Fibroblast of villous mesenchyme (primary cell): Measurements from ENCODE around the gene MARF1. TPM values are rescaled to one million over a fixed set of nuclear protein-coding genes. Genes with fewer than 3 reads are reported as not detected.
A peak's percentile ranks its signal among the peaks of the same experiment; 100 is the strongest.

ENCODE experiments used
- DNase-seq: peaks from one replicate; pipeline ENCODE4 v3.0.0-alpha.2; 2010; ENCODE audit warnings: low read depth
- H3K4me3 ChIP-seq: 2 replicates; pipeline ENCODE4 v1.5.1; 2011; ENCODE audit warnings: low read depth, mild to moderate bottlenecking, low read length
- total RNA-seq: library from RNA; depleted of rRNA; stranded (reverse); fragments of >200 nt; gene quantifications from 2 replicates; pipeline ENCODE4 v1.2.3, GENCODE V29; 2012
- TF ChIP-seq, protein P1 (sequence below): IDR thresholded peaks from 2 replicates; pipeline ENCODE4 v1.5.1; 2012; ENCODE audit warnings: low read depth, mild to moderate bottlenecking, low read length; ENCODE audit not compliant: insufficient read depth

The MARF1 gene
- total RNA-seq, 1 donor: 14.7 TPM

DNA sequence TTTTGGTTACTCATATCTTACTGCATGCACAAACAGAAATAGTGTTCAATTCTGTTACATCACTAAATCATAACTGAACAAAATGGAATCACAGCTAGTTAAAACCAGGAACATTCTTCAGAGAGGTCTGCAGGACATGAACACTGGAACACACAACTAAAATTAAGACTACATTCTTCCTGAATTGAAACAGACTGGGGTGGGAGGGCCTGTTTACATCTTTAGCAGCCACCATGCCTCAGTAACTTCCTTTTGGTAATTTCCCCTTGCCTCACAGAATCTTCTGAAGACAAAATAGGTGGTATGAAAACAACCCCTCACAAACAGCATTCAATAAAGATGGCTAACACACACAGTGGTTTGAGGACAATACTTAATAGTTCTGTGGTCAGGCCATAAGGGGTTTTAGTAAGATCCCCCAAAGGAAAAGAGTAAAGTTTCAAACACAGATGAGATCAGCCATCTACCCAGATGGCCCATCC lies 6.5 kb downstream of the MARF1 start:
- H3K4me3 ChIP-seq: no peak overlapping the region
- peak; percentile 70 for DNase-seq
- TF ChIP-seq, protein P1, sequence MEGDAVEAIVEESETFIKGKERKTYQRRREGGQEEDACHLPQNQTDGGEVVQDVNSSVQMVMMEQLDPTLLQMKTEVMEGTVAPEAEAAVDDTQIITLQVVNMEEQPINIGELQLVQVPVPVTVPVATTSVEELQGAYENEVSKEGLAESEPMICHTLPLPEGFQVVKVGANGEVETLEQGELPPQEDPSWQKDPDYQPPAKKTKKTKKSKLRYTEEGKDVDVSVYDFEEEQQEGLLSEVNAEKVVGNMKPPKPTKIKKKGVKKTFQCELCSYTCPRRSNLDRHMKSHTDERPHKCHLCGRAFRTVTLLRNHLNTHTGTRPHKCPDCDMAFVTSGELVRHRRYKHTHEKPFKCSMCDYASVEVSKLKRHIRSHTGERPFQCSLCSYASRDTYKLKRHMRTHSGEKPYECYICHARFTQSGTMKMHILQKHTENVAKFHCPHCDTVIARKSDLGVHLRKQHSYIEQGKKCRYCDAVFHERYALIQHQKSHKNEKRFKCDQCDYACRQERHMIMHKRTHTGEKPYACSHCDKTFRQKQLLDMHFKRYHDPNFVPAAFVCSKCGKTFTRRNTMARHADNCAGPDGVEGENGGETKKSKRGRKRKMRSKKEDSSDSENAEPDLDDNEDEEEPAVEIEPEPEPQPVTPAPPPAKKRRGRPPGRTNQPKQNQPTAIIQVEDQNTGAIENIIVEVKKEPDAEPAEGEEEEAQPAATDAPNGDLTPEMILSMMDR: no peak

- TF ChIP-seq, protein P1: no peak
Observed at GRCh38 chr16:15635926-15636325, 7.0 kb downstream of the MARF1 start.

DNA sequence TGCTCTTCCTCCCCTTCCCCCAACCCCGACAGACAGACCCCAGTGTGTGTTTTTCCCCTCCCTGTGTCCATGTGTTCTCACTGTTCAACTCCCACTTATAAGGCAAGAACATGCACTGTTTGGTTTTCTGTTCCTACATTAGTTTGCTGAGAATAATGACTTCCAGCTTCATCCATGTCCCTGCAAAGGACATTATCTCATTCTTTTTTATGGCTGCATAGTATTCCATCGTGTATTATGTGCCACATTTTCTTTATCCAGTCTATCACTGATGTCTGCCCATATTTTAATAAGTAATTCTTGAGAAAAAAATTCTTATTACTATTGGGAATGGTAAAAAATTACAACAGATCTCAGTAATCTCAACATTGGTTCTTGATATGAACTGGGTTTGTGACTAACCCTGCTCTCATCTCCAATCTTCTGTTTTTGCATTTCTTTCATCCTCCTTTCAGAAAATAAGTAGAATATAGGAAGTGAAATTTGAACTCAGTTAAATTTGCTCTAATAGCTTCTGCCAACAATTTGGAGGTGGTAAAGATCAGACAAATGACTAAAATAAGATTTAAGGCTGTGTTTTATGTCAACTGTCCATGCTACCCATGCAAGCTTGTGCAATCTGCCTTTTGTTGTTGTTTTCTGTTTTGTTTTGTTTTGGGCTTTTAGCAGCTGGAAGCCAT lies 11.1 kb downstream of the MARF1 start:
- H3K4me3 ChIP-seq: no peak overlapping the region
- TF ChIP-seq, protein P1: no peak
- peak; percentile 60 for DNase-seq

More at GRCh38 chr16:15635926-15636325, 7.0 kb downstream of the MARF1 start:
- no peak overlapping the region for H3K4me3 ChIP-seq
- no peak for DNase-seq

DNA sequence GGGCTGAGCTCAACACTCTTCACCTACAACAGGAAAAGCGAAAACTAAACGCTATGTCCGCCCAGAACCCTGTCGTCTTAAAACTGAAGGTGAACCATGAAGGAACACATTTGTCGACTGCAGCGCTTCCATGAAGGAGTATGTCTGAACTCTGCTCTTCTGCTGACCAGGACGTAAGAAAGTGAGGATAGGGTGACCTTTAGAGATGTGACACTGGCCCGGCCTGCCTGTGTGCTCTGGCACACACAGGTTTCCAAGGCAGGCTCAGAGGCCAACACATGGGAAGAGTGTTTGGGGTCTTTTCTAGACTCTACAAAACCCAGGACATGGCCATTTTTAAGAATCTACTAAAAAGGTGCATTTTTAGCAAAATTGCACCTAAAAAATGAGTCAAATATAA lies 21.1 kb downstream of the MARF1 start:
- no peak overlapping the region for H3K4me3 ChIP-seq
- DNase-seq: no peak
- TF ChIP-seq, protein P1: no peak

GRCh38 chr16:15621456-15621855 lies 21.5 kb downstream of the MARF1 start:
- H3K4me3 ChIP-seq: no peak overlapping the region
- TF ChIP-seq, protein P1: no peak
- DNase-seq: no peak

DNA sequence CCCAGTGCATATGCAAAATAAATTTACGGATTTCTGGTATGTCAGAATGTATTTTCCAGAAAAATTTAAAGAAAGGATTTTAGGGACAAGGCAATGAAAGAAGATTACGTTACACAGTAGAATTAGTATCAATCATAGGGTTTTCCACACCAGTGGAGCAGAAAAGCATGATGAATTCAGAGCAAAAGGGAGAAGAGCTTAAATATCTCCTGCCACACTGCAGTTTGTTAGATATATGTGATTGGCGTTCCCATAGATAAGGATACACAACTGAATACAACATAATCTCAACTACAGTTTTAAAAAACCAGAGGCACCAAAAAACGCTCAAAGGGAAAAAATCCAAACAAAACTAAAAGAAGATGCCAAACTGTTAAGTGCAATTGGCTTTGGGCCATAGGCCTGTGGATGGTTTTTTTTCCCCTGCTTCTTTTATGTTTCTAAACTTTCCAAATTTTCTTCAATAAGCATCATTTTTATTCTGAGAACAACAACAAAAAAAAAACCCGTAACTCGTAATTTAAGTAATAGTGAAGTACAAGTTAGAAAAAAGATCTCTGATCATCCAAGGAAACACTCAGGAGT lies 22.3 kb downstream of the MARF1 start:
- no peak for DNase-seq
- TF ChIP-seq, protein P1: no peak

More for the DNA sequence above, 22.3 kb downstream of the MARF1 start:
- H3K4me3 ChIP-seq: no peak overlapping the region
